Epidermal melanocyte (primary cell): ENCODE results near the gene ZNF175.
"Not testable (repeated sequence)": the region's sequence is repeated elsewhere in the genome, so short reads cannot be mapped to it uniquely, and the experiment has no call there.

ENCODE experiments used
- DNase-seq: peaks from one replicate; pipeline ENCODE4 v3.0.0; 2011; ENCODE audit warnings: low spot score; ENCODE audit not compliant: insufficient read length

Gene ZNF175

DNA sequence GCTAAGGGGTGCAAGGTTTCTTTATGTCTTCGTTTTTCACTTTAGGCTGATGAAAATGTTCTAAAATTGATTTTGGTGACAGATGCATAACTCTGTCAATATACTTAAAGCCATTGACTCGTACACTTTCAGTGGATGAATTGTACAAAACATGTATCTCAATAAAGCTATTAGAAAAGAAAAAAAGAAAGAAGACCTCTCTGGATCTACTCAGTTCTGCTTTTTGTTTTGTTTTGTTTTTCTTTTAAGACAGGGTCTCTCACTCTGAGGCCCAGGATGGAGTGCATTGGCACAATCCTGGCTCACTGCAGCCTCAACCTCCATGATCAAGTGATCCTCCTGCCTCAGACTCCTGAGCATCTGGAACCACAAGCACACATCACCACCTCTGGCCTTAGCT lies 55.6 kb downstream of the ZNF175 start:
- no peak for DNase-seq

DNA sequence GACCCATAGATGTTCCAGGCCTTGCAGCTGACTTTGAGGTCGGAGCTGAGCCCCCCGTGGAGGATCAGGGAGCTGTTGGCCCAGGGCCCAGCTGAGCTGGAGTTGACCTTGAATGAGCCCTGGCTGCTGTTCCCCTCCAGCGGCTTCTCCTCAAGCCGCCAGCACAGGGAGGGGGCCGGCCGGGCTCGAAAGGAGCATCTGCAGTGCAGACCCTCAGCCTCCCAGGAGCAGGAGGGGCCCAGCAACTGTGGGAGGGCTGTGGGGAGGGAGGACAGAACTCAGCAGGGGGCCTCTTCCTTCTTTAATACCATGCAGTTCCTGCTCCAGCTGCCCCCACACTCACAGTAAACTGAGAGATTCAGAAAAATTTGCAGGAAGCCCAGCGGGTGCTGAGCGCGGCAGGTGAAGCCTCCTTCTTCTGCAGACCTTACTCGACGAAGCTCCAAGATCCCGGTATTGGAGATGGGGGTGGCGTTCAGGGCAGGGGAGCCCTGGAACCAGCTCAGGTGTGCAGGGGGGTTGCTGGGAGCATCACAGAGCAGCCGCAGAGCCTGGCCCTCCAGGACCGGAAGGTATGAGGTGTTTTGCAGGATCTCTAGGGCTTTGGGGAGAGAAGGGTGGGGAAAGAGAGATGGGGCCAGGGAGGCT lies 56.5 kb downstream of the ZNF175 start:
- DNase-seq = no peak

- DNase-seq = no peak
Observed at GRCh38 chr19:51628153-51628939, 57.3 kb downstream of the ZNF175 start.

DNA sequence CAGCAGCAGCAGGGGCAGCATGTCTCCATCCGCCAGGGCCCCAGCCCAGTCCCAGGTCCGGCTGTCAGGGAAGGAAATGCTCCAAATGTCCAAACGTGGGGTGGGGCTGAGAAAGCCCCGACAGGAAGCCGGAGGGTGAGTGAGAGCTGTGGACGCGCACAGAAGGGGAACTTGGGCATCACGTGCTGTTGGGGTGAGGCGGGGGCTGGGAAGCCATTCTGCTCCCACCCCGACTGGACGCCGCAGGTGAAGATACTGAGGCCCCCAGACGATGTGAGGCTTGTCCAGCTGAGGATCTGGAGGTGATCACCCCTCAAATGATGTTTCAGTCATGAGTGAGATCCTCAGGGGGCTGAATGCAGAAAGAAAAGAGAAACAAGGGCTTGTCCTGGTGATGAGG lies 59.2 kb downstream of the ZNF175 start, which contains the start of gene SIGLEC5:
Gene SIGLEC5, minus strand, starts transcription at position 87 of the 400 bp plus-strand sequence. Its CDS starts 66 bp downstream, at position 21.
- not testable (repeated sequence) for DNase-seq

- DNase-seq = no peak
Observed at GRCh38 chr19:51632126-51632525, 61.0 kb downstream of the ZNF175 start.

DNA sequence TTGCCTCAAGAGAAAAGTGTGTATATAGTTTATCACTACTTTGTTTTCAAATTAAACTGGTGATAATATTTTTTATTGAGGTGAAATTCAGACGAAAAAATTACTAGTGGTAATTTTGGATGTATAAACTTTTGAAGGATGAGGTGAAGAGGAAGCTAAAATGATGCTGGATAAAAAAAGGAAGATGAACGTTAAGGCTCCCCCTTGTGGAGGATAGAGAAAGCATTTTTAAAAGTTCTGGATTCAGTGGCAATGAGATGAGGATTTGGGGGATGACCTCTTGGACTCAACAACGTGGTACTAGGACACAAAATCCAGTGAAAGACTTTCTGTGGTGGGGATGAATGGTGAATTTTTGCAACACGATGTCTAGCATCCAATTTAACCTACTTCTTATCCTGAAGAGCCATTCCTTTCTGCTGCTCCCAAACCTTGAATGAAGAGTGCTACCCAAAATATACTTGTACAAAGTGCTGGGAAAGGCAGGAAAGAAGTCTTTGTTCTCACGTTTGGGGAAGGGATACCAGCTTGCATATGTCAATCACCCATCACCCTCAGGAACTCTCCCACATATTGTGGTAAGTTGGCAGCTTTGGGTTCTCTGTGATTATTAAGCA lies 66.4 kb downstream of the ZNF175 start:
- DNase-seq = no peak

GRCh38 chr19:51639916-51640315 lies 68.8 kb downstream of the ZNF175 start:
- DNase-seq = no peak

DNA sequence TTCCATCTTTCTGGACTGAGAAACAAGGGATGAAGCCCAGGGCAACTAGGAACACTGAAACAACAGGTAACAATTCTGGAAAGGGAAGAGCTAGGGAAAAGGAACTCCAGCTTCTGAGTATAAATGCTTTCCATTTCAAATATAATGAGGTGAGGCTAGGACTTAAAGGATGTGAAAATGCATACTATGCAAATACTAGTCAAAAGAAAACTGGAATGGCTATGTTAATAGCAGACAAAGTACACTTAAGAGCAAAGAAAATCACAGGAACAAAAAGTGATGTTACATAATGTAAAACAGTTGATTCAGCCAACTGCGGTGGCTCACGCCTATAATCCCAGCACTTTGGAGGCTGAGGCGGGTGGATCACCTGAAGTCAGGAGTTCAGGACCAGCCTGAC lies 69.3 kb downstream of the ZNF175 start:
- no peak for DNase-seq

- no peak for DNase-seq
Observed at GRCh38 chr19:51641648-51642047, 70.6 kb downstream of the ZNF175 start.
